Amniotic epithelial cell (primary cell): ENCODE data around the gene SLC30A4.

Source experiments
- DNase-seq: peaks from one replicate; pipeline ENCODE4 v3.0.0-alpha.2; 2010; ENCODE audit warnings: low read depth

The SLC30A4 gene, protein sequence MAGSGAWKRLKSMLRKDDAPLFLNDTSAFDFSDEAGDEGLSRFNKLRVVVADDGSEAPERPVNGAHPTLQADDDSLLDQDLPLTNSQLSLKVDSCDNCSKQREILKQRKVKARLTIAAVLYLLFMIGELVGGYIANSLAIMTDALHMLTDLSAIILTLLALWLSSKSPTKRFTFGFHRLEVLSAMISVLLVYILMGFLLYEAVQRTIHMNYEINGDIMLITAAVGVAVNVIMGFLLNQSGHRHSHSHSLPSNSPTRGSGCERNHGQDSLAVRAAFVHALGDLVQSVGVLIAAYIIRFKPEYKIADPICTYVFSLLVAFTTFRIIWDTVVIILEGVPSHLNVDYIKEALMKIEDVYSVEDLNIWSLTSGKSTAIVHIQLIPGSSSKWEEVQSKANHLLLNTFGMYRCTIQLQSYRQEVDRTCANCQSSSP

DNA sequence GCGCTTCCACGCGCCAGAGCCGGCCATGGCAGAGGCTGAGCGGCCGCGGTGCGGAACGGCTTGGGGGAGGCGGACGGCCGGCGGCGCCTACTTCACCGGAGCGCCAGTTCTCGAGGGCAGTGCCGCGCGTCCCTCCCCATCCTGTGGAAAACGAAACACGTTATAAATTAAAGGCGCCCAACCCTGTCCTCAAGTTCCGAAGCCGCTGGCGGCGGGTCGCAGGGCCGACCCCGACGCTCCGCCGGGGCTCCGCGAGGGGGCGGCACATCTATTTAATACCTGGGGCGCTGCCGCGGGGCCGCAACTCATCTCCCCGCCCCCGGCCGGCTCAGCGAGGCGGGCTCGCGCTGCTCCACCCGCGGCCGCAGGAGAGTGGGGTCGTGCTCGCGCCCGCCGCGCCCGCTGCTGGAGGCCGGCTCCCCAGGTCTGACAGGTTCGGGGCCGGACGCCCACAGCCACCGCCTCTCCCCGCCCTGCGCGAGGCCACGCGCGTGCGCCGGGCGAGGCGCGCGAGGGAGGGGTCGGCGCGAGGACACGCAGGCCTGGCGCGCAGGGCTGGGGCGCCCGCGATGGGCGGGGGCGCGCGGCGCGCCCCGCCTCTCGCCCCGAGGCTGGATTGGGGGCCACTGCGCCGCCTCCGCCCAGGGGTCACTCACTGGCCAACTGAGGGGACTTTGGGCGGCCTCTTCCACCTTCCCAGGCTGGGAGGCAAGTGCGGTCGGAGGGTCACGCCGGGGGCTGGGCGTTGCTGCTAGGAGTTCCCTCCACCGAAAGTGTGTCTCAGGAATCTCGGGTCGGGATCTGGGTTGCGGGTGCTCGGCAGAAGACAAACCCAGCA lies at the start of gene SLC30A4:
TSS of gene SLC30A4 (minus strand) at position 428 of the 838 bp plus-strand sequence. CDS start at position 27, 401 bp downstream.
- DNase-seq: peak; percentile 58

DNA sequence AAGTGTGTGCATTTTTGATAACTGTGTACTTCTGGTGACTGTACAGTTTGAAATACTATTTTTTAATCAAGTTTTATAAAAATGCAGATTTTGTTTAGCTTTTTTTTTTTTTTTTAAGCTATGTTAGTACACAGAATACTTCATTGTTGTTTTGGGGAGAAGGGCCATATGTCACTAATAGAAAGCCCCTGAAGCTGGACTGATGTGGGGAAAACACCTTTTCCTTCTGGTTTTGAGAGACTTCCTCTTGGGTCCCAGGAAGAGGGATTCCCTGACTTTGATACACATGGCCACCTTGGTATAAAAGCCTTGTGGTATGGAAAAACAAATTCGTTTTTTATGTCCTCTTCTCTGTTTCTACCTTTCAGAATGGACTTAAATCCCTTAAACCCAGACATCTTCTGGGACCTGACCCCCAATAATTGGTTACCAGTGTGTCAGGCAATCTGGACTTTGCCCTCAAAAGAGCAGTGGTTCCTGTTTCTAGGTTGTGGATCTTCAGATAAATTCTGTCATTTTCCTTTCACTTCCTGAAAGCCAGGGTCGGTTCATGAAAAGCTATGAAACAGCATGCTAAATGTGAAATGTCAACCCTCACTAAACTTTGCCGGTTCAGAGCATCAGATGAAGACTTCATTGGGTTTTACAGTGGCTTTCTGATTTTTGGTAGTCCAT lies 33.5 kb upstream of the SLC30A4 start:
- DNase-seq: no peak

DNA sequence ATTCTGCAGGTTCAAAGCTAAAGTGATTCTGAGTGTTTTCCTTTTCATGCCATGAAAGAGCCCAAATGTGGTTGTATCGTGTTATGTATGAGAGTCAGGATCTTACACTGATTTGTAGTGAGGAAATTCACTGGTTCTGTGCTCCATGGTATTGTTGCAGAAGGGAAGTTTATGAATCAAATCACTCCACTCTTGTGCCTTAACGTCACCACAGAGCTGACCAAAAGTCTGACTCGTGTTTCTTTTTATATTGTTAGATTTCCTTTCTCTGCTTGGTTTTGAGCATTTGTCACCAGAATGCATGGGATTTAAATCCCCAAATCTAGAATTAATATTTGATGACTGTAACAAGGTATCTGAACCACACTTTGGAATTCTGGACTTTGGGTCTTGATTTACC lies 29.1 kb upstream of the SLC30A4 start:
- no peak for DNase-seq

DNA sequence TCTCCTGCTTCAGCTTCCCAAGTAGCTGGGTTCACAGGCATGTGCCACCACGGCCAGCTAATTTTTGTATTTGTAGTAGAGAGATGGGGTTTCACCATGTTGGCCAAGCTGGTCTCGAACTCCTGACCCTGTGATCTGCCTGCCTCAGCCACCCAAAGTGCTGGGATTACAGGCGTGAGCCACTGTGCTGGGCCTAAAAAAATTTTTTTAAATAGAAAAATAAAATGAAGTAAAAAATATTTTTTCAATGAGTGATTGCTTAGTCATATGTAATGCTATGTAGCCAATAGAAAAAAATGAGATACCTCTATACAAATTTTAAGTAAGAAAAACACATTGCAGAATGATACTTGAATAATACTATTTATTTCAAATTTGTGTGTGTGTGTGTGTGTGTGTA lies 27.9 kb upstream of the SLC30A4 start:
- peak; percentile 4 for DNase-seq

- DNase-seq: peak; percentile 26
Observed at GRCh38 chr15:45549541-45550220, 27.1 kb upstream of the SLC30A4 start.

DNA sequence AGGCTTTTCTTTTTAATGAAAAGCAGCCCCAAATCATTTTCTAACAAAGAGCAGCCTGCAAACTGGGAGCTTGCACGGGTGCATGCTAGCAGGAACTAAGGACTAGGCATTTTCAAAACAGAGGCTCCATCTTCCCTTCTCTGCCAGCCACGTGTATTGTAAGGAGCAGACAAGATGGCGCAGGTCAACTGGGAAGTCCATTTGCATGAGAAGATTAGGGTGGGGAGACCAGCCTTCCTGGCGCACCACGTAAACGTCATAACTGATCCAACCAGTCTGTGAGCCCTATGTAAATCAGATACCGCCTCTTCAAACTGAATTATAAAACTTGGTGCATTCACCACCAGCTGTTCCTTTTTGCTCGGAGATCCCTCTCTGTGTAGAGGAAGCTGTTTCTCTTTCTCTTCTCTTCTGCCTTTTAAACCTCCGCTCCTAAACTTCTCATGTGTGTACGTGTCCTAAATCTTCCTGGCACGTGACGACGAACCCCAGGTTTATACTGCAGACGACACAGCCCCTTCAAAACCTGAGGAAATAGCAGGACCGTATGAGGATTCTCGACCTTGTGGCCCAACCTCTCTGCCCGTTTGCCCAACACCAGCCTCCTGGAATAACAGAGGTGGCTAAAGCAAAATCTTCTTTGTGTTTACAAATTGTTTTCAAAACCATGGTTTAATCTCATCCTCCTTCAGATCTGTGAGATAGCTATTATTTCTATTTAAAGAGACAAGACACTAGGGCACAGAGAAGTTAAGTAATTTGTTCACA lies 26.4 kb upstream of the SLC30A4 start:
- no peak for DNase-seq

- no peak for DNase-seq
Observed at GRCh38 chr15:45546789-45547188, 24.2 kb upstream of the SLC30A4 start.

GRCh38 chr15:45544266-45545023 lies 21.9 kb upstream of the SLC30A4 start:
- DNase-seq: no peak

- no peak for DNase-seq
Observed at GRCh38 chr15:45543051-45543450, 20.5 kb upstream of the SLC30A4 start.

DNA sequence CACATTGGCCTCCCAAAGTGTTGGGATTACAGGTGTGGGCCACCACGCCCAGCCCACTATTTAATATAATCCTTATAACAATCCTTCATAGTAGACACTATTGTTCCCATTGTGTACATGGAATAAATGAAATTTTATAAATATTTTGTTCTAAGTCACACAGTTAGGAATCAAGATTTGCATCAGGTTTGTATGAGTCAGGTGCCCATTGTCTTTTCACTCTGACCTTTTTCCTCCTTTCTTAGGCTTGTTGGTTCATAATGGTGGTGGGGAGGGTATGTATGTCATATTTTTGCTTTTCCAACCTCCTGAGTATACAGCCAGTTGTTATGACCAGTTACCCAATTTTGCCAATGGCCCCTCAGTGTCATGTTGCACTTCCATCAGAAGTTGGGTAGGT lies 18.0 kb upstream of the SLC30A4 start:
- DNase-seq: no peak

DNA sequence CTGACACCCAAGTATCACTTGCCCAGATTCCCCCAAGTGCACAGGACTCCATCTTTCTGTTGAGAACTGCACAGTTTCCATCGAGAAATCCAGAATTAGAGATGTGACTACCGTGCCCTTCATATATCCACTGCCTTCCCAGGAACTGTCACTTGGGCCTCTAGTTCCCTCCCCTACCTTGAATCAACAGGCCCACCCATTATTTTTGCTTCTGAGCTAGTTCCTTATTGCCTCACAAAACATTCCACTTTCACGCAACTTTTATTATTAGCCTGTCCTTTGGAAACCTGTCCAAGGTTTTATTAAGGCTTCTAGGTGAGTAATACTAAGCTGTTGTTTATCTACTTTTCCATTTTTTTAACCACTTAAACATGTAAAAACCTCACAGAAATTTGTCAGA lies 17.1 kb upstream of the SLC30A4 start:
- DNase-seq: no peak

- peak; percentile 20 for DNase-seq
Observed at GRCh38 chr15:45536934-45537333, 14.4 kb upstream of the SLC30A4 start.

- no peak for DNase-seq
Observed at GRCh38 chr15:45535486-45536042, 13.0 kb upstream of the SLC30A4 start.

- DNase-seq: no peak
Observed at GRCh38 chr15:45534821-45535220, 12.3 kb upstream of the SLC30A4 start.

DNA sequence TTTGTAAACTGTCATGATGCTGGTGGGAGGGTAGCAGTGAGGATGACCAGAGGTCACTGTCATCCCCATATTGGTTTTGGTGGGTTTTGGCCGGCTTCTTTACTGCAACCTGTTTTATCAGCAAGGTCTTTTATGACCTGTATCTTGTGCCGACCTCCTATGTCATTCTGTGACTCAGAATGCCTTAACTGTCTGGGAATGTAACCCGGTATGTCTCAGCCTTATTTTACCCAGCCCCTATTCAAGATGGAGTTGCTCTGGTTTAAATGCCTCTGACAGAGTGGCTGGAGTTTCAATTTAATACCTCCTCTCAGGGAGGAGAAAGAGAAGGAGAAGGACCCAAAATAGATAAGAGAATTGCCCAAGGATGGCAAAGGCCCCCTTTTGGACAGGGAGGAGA lies 10.3 kb upstream of the SLC30A4 start:
- DNase-seq: peak; percentile 39

DNA sequence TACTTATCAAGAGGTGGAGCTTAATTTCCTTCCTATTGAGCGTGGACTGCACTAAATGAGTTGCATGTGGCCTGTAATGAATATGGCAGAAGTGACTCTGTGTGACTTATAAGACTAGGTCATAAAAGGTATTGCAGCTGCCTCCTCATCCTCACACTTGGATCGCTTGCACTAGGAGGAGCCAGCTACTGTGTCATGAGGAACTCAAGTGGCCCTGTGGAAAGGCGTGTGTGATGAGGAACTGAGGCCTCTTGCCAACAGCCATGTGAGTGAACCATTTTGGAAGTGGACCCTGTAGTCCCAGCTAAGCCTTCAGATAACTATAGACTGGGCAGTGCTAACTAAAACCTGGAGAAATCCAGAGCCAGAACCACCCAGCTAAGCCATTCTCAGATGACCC lies 7.1 kb upstream of the SLC30A4 start:
- no peak for DNase-seq

DNA sequence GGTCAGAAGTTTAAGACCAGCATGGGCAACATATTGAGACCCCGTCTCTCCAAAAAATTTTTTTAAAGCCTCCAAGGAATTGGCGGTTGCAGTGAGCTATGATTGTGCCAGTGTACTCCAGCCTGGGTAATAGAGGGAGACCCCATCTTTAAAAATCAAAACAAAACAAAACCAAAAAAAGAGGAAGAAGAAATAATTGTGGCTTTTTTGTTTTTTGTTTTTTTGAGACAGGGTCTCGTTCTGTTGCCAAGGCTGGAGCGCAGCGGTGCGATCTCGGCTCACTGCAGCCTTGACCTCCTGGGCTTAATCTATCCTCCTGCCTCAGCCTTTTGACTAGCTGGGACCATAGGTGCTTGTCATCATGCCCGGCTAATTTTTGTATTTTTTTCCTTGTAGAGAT lies 4.5 kb upstream of the SLC30A4 start:
- DNase-seq: no peak

- no peak for DNase-seq
Observed at GRCh38 chr15:45523166-45523460, 558 bp upstream of the SLC30A4 start.

DNA sequence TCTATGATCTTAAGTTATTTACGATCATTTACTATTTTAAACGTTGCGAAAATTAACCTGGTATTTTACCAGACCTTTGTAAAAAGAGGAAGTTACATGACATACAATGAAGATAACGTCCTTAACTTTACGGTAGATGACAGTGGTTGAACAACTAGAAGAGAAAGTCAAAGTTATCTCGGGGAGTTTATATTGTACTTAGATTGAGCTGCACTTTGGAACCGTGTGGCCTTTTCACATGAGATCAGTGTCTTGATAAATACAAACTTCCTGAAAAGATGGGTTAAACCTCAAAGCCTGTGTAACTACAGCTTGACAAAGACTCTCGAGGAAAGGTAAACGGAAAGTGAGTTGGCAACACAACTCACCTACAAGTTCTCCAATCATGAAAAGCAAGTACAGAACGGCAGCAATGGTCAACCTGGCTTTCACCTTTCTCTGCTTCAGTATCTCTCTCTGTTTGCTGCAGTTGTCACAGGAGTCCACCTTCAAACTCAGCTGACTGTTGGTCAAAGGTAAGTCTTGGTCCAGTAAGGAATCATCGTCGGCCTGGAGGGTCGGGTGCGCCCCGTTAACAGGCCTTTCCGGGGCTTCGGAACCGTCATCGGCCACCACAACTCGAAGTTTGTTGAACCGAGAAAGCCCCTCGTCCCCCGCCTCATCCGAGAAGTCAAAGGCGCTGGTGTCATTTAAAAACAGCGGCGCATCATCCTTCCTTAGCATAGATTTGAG lies 793 bp downstream of the SLC30A4 start:
- DNase-seq: peak; percentile 6
